ENCODE data around the gene EDN3.
"Not testable (repeated sequence)": the region's sequence is repeated elsewhere in the genome, so short reads cannot be mapped to it uniquely, and the experiment has no call there.

Gene EDN3

GRCh38 chr20:59340201-59340885, 39.9 kb downstream of the EDN3 start:
- DNase-seq, result no peak

GRCh38 chr20:59341285-59342022, 41.0 kb downstream of the EDN3 start:
- DNase-seq, result not testable (repeated sequence)

DNA sequence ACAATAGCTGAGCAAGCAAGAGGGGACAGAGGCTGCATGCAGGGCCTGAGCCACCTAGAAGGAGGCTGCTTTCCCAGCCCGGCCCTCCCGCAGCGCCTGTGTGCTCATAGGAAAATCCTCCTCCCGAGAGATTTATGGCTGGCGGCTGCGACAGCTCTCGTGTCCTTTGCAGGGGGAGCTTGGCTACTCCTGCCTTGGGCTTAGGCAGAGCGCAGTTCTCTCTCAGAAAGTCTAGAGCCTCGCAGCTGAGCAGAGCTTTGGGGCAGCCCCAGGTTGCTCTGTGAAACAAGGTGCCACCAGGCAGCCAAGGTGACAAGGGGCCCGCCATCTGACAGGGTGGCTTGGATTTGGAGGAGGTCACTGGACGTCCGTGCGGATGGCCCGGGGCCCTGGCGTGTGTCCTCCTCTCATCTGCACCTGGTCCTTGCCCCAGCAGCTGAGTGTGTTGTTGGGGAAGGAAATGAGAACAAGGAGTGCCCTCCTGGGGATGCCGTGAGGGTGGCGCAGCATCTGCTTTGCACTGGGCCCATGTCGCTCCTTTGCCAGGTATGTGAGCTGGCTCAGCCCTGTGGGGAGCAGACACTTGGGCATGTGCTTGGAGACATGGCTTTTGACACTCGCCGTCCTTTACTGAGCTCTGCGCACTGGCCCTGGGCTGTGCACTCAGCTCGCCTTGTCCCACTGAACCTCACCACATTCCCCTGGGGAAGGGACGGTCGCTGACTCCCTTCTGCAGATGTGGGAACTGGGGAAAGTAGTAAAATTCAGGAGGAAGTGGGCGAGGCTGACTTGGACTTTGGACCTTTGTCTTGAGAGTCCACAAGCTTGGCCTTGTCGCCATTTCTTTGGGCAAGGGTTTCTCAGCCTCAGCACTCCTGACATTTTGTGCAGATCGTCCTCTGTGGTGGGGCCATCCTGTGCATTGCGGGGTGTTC, 41.9 kb downstream of the EDN3 start:
- DNase-seq, result no peak

DNA sequence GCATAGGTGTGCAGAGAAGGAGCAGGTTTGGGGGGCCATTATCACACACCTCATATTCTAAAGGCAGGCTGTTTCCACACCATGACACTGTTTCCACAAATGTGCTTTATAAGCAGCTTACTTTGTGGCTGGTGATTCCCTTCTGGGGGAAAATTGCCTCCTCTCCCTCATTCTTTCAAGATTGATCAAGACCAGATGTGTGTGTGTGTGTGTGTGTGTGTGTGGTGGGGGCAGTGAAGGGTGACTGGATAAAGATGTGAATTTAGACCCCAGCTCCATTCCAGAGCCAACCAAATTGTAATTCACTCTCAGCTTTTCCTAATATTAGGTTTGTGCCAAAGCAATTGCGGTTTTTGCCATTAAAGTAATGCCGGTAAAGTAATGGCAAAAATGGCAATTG, 45.6 kb downstream of the EDN3 start:
- DNase-seq, result no peak

- no peak for DNase-seq
Observed at GRCh38 chr20:59349277-59349676, 48.9 kb downstream of the EDN3 start.

- no peak for DNase-seq
Observed at GRCh38 chr20:59350330-59351156, 50.1 kb downstream of the EDN3 start.

GRCh38 chr20:59351157-59352040, 51.0 kb downstream of the EDN3 start:
- DNase-seq, result no peak

GRCh38 chr20:59352541-59352940, 52.1 kb downstream of the EDN3 start:
- DNase-seq, result no peak

DNA sequence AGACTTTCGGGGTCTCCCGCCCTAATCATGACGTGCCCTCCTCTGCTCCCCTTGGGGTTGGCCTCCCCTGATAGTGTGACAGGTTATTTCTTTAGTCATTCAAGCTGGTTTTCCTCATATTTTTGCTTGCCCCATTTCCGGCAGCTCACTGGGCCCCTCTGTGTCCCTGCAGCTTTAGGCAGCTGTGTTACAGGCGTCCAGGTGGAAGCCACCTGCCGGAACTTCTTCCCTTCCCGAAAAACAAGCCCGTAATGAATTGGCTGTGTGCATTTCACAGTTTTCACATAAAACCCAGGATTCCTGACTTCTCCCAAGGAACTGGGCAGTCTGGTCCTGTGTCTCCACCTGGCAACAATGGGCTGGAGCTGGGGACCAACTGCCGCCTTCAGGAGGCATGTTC, 52.6 kb downstream of the EDN3 start:
- no peak for DNase-seq

GRCh38 chr20:59354460-59354859, 54.0 kb downstream of the EDN3 start:
- DNase-seq, result no peak

DNA sequence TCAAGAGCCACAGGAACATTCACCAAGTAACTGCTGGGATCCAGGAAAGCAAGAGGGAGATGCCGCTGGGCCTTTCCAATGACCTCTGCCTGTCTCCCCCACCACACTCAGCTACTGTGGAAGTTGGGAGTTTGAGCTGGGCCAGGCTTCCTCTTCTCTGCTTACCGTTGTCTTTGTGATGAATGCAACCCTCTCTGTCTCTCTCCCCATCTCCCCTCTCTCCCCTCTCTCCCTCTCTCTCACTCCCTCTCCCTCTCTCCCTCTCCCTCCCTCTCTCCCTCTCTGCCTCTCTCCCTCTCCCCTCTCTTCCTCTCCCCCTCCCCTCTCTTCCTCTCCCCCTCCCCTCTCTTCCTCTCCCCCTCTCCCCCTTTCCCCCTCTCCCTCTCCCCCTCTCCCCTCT, 54.8 kb downstream of the EDN3 start:
- no peak for DNase-seq

GRCh38 chr20:59356662-59357165, 56.3 kb downstream of the EDN3 start:
- DNase-seq, result no peak

DNA sequence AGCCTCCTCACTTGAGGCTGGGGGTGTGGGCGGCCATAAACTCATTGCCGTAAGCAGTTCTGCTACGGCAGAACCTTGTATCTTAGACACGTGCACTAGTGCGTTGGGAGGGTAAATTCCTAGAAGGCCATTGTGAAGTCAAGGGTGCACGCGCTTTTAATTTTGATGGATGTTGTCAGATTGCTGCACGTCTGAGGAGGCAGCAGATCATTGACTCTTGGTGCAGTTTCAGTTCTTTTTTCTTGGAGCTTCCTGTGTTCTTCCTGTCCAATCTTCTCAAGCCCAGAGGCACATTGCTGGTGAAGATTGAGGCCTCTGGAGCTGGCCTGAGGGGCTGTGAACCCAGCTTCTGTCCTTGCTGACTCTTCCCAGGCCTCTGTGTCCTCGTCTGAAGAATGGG, 58.4 kb downstream of the EDN3 start:
- not testable (repeated sequence) for DNase-seq

- no peak for DNase-seq
Observed at GRCh38 chr20:59359906-59360725, 59.7 kb downstream of the EDN3 start.

- no peak for DNase-seq
Observed at GRCh38 chr20:59360934-59361333, 60.5 kb downstream of the EDN3 start.

DNA sequence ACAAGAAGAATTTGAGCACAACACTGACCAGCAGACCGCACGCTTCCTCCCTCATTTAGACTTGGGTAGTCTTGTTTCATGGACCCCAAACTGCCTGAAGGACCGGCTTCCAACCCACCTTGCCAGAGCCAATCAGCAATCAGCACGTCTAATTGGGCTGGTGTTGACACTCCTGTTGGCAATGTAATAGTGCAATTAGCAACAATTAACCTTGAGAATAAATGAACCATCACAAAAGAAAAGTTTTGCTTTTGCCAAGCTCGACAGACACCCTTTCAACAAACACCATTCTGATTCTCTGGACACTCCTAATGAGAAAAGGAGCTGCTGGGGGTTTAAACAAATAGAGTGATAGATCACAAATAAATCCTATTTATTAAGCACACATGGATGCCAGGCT, 61.0 kb downstream of the EDN3 start:
- DNase-seq, result no peak

DNA sequence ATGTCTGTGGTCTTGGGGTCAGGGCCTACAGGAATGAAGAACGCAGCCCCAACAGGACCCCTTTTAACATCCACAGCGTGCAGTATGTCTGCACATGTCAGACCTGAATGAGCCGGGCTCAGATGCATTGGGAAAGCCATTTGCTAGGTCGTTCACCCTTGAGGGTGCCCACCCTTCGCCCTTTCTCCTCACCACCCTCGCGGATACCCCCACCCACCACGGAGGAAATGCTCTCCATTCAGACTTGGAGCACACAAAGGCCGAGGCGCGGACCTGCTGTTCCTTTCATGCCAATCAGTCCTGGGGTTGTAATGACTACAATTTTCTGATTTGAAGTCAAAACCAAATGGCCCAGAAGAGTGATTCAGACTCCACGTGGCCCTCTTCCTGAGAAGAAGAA, 62.7 kb downstream of the EDN3 start:
- DNase-seq, result no peak

GRCh38 chr20:59364611-59365010, 64.2 kb downstream of the EDN3 start:
- DNase-seq, result no peak

- no peak for DNase-seq
Observed at GRCh38 chr20:59365611-59366285, 65.3 kb downstream of the EDN3 start.

DNA sequence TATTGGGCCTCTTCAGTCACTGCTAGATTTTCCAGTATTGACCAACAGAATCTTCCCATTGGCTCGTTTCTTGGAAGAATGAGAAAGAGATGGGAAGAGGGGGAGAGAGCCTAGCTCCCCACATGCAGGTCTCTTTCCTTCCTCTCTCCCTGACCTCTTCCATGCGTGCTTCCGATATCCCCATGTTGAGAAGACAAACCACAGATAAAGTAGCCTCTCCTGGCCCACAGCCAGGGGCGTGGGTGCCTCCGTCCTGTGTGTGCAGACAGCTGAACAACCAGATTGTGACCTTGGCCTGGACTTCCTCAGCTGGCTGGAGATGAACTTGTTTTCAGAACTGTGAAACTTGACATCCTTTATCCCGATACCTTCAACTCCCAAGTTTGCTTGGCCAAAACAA, 71.0 kb downstream of the EDN3 start:
- no peak for DNase-seq

Data from activated CD4-positive, alpha-beta T cell treated with anti-CD3 and anti-CD28 coated beads, Interleukin-2, amount 50 U/mL, for 4 hours (primary cell).